ENCODE measurements around the gene NEDD8.

NEDD8 gene

DNA sequence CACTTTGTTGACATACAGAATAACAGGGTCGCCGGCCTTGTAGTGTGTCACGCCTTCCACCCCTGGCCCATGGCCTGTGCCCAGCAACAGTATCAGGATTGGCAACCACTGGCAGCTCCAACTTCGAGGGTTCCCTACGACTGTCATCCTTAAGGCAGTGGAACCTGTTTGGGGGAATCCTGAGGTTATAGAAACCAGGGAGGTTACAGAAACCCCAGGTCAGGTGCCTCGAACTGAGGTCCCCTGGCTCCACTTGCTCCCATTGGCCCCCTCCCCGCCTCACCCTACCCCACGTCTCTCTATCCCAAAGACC, 37.3 kb downstream of the NEDD8 start:
- no peak for DNase-seq

DNA sequence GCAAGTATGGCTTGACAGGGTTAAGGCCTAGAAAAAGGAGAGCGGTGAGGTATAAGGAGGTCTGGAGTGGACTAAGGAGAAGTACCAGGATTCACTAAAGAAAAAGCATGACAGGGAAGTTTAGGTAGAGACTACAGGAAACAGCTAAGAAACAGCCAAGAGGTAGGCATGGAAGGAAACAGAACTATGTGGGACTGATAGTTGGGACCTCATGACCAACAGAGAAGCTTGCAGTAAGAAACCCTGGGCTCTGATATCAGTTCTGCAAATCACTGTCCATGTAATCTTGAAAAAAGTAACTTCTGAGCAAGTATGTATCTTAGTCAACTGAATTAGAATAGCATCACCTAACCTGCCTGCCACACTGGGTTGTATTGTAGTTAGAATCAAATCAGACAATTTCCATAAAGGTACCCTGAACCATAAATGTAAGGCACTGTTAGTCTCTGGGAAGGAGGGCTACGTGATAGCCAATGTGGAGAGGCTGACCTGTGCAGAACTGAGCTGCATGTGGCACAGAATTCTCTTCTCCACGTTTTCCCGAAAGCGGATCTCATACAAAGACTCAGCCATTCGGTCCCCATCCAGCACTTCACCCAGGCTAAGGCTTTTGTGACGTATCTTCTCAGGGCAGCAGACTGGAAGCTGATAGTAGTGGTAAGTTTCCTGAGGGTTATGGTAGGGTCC, 37.8 kb downstream of the NEDD8 start:
- no peak for DNase-seq

DNA sequence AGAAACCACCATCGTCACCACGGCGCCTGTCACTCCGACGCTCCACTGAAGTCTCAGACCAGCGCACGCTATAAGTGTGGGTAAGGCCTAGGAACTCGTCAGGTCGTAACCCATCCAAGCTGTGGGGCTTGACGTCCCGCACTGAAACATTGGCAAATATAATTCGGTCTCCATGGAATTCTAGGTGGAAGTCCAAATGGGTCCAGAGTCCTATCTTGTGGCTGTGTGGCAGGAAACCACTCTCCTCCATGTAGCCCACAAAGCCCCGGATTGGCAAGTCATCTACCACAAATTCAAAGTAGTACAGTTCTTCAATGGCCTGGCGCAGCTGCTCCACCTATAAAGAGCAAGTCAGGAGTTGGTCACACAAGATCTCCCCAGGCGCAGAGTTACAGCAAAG, 39.2 kb downstream of the NEDD8 start:
- no peak for DNase-seq

DNA sequence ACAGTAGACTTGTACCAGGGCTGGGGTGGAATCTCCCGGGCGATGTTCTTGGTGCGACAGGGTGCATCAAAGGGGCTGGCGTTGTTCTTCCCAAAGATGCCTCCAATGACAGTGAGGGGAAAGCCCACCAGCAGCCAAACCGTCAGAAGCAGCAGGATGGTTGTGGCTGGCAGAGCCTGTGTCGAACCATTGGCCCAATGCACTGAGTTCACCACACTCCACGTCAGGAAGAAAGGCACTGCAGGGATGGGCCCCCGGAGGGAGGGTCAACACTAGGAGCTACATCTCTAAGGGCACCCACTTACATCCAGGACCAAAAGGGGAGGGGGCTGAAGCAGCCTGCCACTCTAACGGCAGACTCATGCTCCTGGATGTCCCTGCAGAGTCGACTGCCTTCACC, 41.8 kb downstream of the NEDD8 start:
- no peak for DNase-seq

DNA sequence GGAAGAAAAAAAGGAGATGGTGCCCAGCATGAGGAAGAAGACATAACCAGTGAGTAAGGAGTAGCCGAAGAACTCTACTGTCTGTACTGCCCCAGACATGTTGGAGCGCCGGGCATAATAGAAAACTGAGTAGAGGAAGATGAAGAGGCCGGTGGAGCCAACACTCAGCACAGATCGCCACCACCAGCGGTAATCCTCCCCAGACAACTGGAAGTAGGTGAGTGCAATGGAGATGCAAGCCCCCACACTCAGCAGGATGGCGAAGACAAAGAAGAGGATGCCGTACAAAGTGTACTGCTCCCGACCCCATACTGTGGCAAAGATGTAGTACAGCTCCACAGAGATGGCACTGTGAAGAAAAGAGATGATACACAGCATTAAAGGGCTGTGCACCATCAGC, 42.7 kb downstream of the NEDD8 start:
- no peak for DNase-seq

DNA sequence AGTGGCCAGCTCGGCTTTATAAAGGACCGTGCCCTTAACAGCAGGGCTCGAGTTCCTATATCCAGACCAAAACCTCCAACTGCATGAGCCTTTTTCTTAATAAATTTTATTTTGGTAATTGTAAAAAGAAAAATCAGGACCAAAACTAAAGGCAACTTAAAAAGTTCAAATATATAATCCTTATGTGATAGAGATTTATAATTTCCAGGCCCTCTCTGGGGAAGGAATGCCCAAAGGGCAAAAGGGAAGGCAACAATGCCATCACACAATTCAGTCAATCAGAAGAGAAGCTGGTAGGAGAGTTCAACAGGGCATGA, 43.1 kb downstream of the NEDD8 start:
- no peak for DNase-seq

DNA sequence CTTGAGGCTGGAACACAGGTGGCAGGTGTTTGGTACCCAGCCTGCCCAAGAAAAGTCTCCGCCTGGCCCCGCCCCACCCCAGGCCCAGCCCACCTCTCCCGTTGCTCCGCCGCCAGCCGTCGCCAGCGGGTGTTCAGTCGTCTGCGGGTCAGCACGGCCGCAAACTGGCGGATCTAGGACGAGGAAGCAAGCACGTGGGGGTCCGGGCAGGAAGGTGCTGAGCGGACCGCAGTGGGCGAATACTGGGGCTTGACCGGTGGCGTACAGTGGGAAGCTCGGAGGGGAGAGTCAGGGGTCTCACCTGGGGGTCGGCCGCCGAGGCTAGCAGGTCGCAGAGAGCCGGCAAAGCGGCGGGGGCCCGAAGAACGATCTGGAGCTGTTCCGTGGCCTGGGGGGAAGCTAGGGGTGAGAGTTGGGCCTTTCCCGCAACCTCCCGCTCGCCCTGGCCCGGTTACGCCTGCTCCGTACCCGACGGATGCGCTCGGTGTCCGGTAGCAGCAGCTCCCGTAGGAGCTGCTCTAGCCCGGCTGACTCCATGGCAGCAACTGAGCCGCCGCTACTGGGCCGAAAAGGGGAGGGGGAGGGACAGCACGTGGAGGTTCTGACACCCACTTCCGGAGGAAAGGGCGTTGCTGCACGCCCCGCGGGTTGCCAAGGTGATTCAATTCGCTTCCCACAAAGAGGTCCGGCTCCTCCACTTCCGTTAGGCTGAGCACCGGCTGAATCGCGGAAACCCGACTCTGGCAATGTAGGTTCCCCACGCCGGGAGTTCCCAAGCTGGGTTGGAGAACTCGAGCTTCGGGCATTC, 43.7 kb downstream of the NEDD8 start, which contains the start of gene IPO4:
TSS of gene IPO4 (minus strand) at position 566 of the 808 bp plus-strand sequence. CDS start at position 537, 29 bp downstream.
- peak; percentile 97 for DNase-seq

DNA sequence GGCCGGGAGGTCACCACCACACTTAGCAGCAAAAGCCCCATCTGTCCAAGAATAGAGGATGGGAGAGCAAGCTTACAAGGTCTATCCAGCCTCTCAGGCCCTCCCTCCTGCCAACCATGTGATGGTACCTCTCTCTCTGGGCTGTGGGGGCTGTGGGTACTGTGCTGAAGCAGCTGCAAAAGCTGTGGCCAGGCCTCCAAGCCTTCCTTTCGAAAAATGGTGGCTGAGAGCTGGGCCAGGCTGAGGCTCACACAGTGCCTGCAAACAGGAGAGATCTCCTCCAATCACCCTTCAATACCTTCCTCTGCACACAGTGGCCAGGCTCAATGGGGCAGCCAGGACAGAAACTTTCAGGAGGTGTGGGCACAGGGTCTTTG, 44.6 kb downstream of the NEDD8 start:
- DNase-seq, result no peak

DNA sequence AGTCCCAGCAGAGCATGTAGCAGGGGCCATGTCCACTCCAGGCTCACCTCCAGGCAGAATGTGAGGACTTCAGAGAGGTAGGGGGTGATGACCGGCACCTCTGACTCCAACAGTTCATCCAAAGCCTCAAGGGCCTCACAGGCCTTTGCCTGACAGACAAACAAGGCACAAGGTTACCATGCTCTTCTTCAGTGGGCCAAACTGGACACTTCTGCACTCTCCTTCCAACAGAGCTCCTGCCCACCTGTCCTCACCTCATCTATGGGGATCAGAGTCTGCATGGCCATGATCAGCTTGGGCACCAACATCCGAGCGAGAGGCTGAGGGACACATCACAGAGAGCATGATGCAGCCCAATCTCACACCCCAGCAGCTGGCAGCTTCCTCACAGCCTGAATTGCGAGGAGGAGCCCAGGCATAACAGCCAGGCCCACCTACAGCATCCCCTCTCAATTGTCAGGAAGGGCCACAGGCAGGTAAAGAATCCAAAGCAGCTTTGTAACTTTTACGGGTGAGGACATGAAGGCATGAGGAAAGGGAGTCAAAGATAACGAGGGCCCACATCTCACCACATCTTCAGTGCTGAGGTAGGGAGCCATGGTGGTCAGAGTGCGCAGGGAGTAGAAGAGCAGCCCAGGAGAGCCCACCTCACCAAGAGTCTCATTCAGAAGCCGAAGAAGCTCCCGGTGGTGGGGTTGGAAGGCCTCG, 45.2 kb downstream of the NEDD8 start:
- DNase-seq, result no peak

DNA sequence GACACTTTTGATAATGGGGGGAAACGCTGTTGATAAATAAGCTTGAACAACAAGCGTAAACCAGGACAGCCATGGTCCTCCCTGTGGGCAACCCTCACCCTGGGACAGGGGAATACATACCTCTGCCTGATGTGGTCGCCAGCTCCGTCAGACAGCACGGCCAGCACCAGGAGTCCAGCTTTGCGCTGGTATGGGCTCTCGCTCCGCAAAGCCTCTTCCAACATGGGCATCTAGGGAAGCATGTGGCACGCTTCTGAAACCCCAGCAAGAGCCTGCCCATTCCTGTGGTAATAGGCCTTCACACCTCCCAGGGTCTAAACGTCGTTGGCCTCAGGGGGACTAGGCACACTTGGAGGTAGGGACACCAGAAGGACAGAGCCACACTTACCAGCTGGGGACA, 46.4 kb downstream of the NEDD8 start:
- DNase-seq, result no peak

DNA sequence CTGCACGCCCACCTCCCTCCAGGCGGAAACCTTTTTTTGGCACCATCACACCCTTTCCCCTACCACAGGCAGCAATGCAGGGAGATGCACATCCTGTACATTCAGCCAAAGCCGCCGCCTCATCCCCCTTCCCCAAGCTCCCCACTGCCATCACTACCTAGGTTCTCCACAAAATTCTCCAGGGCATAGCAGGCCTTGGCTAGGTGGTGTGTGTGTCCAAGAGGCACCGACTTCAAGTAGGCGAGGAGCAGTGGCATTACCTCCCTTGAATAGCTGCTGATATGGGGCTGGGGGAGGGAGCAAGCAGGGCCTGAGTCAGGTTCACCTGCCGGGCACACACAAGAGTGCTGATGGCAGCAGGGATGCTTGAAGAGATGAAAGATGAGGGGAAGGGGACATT, 47.1 kb downstream of the NEDD8 start:
- DNase-seq, result no peak

DNA sequence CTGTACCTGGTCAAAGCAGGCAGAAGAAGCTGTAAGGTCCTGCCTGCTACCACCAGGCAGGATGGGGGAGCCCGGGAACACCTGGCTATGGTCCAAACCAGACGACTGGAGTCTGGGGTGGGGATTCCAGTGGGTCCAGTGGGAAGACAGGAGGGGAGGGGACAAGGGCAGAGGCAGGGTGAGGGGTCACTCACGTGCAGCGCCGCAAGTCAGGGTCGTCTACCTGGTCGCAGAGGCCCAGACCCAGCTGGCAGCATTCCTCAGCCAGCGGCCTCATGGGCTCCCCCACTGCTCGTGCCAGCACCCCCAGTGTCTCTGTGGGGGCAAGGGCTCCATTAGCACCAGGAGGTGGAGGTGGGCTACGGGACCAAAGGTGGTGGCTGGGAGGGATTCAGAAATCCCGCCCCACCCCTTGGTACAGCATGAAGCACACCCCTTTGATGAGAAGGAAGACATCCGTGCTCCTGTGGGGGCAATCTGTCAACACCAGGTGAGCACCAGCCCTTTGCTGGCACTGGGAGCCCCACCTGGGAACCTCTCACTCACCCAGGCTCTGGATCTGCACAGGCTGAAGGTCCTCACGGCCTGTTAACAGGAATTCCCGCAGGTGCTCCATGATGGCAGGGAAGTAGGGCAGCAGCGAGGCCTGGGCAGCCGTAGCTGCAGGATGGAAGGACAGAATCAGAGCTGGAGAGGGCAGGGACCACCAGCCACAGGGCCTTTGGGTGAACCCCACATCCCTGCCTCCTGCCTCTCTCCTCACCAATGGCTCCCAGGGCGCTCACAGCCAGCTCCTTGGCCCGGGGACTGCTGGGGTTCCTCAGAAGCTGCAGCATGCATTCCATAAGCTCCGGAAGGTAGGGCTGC, 47.8 kb downstream of the NEDD8 start:
- DNase-seq, result no peak

DNA sequence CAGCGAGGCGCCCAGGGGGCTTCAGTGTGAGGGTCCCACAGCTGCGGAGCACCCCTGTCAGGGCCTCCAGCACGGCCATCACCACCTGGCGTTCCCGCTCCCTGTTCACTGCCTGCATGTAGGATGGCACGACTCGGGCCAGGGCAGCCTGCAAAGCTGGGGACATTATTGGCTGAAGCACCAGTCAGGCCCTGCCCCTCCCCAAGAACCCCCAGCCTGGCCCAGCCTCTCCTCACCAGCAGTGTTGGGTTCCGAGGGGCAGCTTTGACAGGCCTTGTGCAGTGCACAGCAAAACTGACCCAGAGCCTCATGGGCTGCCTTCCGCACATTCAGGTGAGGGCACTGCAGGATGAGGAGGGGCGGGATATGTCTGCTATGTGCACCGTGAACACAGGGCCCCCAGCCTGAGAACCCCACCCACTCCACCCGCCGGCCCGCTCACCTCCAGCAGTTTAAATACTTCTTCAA, 49.1 kb downstream of the NEDD8 start:
- no peak for DNase-seq

DNA sequence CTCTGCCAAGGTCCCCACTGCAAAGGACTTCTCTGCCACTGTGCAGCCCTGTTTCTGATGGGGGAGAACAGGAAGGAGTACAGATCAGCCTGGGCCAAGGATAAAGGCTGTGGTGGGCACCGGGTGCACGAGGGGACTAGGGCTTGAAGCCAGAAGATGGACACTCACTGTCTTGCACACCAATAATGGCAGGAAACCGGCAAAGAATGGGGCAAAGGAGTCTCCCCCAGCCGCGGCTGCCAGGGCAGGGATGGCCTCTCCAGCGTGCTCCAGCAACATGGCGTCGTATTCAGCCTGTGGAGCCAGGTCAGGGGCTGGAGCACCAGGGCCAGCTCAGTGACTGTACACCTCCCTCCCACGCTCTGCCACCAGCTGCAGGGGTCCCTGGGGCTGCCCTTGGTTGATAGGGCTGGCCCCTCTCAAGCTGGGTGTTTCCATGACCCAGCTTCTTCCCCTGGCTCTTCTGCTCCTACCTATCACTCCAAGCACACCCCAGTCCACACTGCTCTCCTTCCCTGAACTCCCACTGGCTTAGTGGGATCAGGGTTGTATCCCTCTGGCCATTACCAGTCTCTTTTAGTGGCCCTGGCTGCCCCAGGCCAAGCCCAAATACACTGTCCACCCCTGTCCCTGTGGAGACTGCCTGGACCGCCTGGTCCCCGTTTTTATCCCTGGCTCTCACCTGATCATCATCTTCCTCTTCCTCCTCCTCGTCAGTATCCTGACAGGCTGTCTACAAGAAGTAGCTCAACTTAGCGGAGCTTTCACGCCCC, 49.9 kb downstream of the NEDD8 start:
- no peak for DNase-seq

DNA sequence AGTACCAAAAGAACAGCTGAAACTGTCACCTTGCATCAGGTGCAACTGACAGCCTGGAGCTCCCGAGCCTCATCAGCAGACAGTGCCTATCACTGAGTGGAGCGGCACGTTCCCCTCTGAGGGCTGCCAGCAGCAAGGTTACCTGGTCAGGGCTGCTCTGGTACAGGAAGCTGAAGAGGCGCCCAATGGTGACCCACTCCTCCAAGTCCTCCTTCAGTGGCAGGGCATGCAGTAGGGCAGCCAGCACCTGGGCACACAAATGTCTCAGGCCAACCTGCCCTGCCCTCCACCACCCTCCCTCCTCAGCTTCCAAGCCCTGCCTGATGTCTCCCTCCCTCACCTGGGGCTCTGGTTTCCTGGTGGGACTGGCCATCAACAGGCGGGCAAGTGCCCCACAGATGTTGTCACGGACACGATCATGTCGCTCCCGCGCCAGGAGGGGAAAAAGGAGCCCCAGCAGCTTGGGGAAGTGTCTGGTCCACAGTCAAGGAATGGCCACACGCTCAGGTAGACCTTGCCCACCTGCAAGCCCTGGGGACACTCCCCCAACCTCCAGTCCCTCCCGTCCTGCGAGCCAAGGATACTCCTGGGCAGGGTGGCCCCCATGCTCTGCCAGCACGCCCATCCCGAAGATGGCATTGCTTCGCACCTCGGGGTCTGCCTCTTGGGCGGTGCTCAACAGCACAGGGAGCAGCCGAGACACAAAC, 50.6 kb downstream of the NEDD8 start:
- DNase-seq, result no peak

DNA sequence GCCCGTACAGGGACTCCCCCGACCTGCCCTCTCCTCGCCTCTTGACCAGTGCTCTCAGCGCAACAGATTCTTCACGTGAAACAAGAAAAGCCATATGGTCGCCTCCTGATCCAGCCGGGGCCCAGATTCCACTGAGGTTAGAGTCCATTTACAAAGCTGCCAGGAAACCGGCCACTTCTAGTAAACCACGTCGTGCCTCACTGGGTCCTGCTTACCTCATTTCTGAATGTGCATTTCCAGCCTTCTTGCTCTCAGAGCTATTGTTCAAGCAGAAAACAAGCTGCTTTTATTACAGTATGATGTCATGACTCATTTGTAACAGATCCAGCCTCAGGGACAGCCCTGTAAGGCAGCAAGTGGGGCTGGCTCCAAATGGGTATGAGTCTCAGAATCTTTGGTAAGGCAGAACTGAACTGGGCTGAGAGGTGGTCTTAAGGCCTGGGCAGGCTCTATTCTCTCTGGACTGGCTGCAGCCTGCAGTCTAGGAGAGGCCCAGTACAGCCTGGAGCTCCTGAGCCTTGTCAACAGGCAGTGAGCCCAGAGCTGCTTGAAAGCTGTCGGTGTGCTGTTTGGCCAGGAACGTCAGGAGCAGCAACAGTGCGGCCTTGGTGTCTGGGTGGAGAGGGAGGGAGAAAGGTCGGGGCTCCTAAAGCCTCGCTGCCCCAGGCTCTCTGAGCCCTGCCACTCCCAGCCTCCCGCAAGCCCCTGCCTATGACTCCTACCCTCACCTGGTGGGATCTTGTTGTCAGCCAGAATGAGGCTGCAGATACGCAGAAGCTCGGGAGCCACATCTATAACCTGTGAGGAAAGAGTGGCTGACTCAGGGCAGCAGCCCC, 52.0 kb downstream of the NEDD8 start:
- DNase-seq, result no peak

DNA sequence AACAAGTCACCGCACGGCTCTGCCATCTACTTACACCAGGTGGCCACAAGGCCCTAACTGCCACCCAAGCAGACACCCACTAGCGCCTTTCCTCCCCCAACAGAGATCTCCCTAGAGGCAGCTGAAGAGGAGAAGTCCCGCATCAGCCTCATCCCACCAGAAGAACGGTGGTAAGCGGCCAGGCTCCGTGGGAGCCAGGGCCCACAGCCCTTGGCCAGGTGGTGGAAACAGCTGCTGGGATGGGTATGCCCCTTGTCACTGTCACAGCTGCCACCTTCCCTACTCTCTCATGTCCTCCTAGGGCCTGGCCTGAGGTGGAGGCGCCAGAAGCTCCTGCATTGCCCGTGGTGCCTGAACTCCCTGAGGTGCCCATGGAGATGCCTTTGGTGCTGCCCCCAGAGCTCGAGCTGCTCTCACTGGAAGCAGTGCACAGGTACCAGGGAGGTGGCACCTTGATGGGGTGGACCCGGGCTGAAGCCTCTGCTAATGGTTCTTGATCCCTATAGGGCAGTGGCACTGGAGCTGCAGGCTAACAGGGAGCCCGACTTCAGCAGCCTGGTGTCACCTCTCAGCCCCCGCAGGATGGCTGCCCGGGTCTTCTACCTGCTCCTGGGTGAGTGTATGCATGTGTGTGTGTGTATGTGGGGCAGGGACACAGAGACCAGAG, 52.7 kb downstream of the NEDD8 start:
- DNase-seq, result no peak

DNA sequence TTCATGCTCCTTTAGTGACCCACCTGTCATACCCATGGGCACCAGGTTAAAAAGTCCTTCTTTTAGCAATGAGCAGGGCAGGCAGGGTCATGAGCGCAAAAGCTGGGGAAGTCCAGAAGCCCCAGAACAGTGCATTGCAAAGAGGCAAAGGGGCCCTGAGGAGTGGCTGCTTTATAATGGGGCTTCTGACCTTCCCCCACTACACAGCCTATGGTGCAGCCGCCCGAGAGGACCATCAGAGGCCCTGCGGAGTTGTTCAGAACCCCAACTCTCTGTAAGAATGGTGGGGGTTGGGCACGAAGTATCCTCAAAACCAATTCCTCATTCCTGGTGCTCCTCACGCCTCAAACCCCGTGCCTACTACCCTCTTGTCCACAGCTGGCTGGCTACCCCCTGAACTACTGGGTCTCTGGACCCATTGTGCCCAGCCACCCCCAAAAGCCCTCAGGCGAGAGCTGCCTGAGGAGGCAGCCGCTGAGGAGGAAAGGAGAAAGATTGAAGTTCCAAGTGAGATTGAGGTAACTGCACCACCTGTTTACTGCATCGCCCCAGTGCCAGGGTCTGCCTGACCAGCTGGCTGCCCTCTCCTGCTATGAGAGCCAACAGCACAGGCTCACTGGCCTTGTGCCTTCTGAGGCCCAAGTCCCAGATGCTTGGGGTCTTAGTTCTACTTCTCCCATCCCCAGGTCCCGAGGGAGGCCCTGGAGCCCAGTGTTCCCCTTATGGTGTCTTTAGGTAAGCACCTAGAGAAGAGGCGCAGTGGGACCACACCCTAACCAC, 53.6 kb downstream of the NEDD8 start:
- no peak for DNase-seq

DNA sequence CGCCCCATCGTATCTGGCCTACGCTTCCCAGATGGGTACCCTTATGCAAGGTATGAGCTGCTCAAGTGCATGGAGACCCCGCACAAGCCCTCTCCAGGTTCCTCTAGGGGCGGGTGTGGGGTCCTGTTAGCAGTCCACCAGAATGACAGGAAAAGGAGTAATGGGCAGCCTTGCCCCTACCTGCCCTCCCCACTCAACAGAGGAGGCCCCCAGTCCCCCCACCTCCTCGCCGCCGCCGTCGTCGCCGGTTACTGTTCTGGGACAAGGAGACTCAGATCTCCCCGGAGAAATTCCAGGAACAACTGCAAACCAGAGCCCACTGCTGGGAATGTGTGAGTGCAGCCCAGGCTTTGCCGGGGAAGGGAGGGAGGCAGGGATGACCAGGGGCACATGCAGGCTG, 54.3 kb downstream of the NEDD8 start:
- DNase-seq, result no peak
